ENCODE measurements around the gene CAPRIN1. TPM values are rescaled to one million over a fixed set of nuclear protein-coding genes. Genes with fewer than 3 reads are reported as not detected.

The CAPRIN1 gene
- total and polyA plus RNA-seq, 2 donors (not counting 3 experiments of a cell fraction or from before 2014, with no cell fraction given), result 138 to 279 TPM

DNA sequence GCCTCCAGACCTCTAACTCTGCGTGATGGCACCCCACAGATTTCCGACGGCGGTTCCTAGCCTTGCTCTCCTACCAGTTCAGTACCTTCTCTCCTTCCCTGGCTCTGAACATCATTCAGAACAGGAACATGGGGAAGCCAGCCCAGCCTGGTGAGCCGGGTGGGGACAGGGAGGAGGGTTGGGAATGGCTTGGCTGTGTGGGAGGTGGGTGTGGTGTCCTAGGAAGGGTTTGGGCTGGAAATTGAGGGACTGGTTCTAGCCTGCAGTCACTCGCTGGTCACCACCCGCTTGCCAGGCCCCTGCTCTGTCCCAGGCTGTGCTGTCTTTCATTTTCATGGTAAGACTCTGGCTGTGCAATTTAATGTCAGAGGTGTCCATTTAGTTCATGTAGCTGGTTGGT lies 87.8 kb downstream of the CAPRIN1 start:
- Histone ChIP-seq H3K27ac (ENCODE audit: insufficient read depth, low read depth, low read length) (no peak overlapping the region), H2AFZ (ENCODE audit: low read depth, low read length) (no peak overlapping the region), H3K9me1 (replicated peaks; ENCODE audit: control insufficient read depth, extremely low read depth, insufficient read depth, low read length) (no peaks in the 10 kb centered on the region), H3K9me3 (replicated peaks; ENCODE audit: control insufficient read depth, insufficient read depth, low read length) (no peaks in the 10 kb centered on the region), H3K4me1 (ENCODE audit: control insufficient read depth, extremely low read depth, insufficient read depth, low read length) (no peaks in the 10 kb centered on the region), H3K27me3 (ENCODE audit: control insufficient read depth in 2 of 2, insufficient read depth in 2 of 2, low read length in 2 of 2) (no peaks in the 10 kb centered on the region), H3K9ac (replicated peaks; ENCODE audit: extremely low read depth, insufficient read depth, low read length) (no peak overlapping the region), H3K79me2 (ENCODE audit: control insufficient read depth, insufficient read depth, low read length) (no peaks in the 10 kb centered on the region), H3K4me3 (replicated peaks in 1 of 3; ENCODE audit: insufficient read depth in 1 of 3, low read depth in 1 of 3, low read length in 3 of 3) (no peak overlapping the region), H3K4me2 (ENCODE audit: insufficient read depth, low read length) (no peak overlapping the region), H3K36me3 (ENCODE audit: control insufficient read depth in 2 of 2, extremely low read depth in 1 of 2, insufficient read depth in 2 of 2, low read length in 2 of 2) (peaks cover 21 to 61% of the 10 kb centered on the region in 2 experiments), H4K20me1 (replicated peaks; ENCODE audit: control insufficient read depth, extremely low read depth, insufficient read depth, low read length) (no peaks in the 10 kb centered on the region)
- intact Hi-C loops (cut with micrococcal nuclease) (no loop called here), dilution Hi-C loops (cut with MboI; ENCODE audit: extremely low pct_ligation_motif_present, low sequenced_read_pairs) (no loop called here)
- ChIA-PET CTCF (interaction anchor here (1.4 kb wide), 1 partner anchor 13 kb away, joined by 3 read pairs; no protein-coding TSS in a partner anchor), POLR2A (no interaction called here)
- no TSS peak for BruUV-seq (replicated peaks)
- TF ChIP-seq JUN (IDR thresholded peaks at IDR 0.05; ENCODE audit: borderline replicate concordance, insufficient read depth, insufficient read length, low read depth), result no peak
- no peak for TF ChIP-seq GATA2 (IDR thresholded peaks at IDR 0.05; ENCODE audit: insufficient read depth, insufficient read length, low read depth, low read length)
- TF ChIP-seq MYC (IDR thresholded peaks at IDR 0.05; ENCODE audit: low read depth, low read length), result no peak
- TF ChIP-seq, protein P1, sequence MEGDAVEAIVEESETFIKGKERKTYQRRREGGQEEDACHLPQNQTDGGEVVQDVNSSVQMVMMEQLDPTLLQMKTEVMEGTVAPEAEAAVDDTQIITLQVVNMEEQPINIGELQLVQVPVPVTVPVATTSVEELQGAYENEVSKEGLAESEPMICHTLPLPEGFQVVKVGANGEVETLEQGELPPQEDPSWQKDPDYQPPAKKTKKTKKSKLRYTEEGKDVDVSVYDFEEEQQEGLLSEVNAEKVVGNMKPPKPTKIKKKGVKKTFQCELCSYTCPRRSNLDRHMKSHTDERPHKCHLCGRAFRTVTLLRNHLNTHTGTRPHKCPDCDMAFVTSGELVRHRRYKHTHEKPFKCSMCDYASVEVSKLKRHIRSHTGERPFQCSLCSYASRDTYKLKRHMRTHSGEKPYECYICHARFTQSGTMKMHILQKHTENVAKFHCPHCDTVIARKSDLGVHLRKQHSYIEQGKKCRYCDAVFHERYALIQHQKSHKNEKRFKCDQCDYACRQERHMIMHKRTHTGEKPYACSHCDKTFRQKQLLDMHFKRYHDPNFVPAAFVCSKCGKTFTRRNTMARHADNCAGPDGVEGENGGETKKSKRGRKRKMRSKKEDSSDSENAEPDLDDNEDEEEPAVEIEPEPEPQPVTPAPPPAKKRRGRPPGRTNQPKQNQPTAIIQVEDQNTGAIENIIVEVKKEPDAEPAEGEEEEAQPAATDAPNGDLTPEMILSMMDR (IDR thresholded peaks at IDR 0.05; ENCODE audit: extremely low read depth in 1 of 2, insufficient read depth in 1 of 2, low read depth in 1 of 2, low read length in 2 of 2), result no peak
- no peak for TF ChIP-seq EZH2 (IDR thresholded peaks at IDR 0.05; ENCODE audit: borderline replicate concordance, low read depth, low read length, severe bottlenecking)
- no peak for TF ChIP-seq POLR2A (IDR thresholded peaks at IDR 0.05; ENCODE audit: low read depth, low read length)
- no peak for TF ChIP-seq POLR2AphosphoS5 (IDR thresholded peaks at IDR 0.05; ENCODE audit: insufficient read depth, low read depth, low read length)
- TF ChIP-seq, protein P2, sequence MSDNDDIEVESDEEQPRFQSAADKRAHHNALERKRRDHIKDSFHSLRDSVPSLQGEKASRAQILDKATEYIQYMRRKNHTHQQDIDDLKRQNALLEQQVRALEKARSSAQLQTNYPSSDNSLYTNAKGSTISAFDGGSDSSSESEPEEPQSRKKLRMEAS (IDR thresholded peaks at IDR 0.05; ENCODE audit: insufficient read depth, insufficient read length), result no peak
- no peak for TF ChIP-seq FOS (IDR thresholded peaks at IDR 0.05; ENCODE audit: borderline replicate concordance, insufficient read depth, low read length)
- FAIRE-seq (no peak), DNase-seq (ENCODE audit: low read depth, low spot score) (no peak)
